Loucy (cell line): ENCODE results near the gene FZR1.

ENCODE experiments used
- CTCF ChIP-seq: fragments of 200-600 bp; sonication (generic); conservative IDR thresholded peaks from 2 replicates; pipeline ENCODE4 v1.5.1; 2014; ENCODE audit warnings: mild to moderate bottlenecking, antibody characterized with exemption, low read length
- EZH2phosphoT487 ChIP-seq: fragments of 200-600 bp; IDR thresholded peaks from 2 replicates; pipeline ENCODE4 v1.6.1; 2018; ENCODE audit warnings: antibody characterized with exemption, mild to moderate bottlenecking, moderate library complexity, borderline replicate concordance

- no peak for TF ChIP-seq CTCF
- no peak for TF ChIP-seq EZH2phosphoT487
Measured at GRCh38 chr19:3465552-3465951, 40.6 kb upstream of the FZR1 start.
